Astrocyte (in vitro differentiated cells and primary cell): Measurements from ENCODE around the gene DEPDC1B. TPM values are rescaled to one million over a fixed set of nuclear protein-coding genes. Genes with fewer than 3 reads are reported as not detected.

Experiments used
- DNase-seq: peaks from one replicate; pipeline ENCODE4 v3.0.0-alpha.2; 2010; ENCODE audit warnings: low read depth
- FAIRE-seq: peaks from 2 replicates; lab custom pipeline; 2011; peaks lifted over from hg19 to GRCh38; lab: Jason Lieb, UNC
- H2AFZ ChIP-seq: 2 replicates; pipeline ENCODE4 v1.6.0; 2012; ENCODE audit warnings: low read depth, low read length, inconsistent platforms
- H3K27ac ChIP-seq: 2 replicates; pipeline ENCODE4 v1.5.1; 2011; ENCODE audit warnings: low read depth, low read length, inconsistent platforms
- H3K27me3 ChIP-seq: 2 replicates; pipeline ENCODE4 v1.6.0; 2011; ENCODE audit warnings: low read length, inconsistent platforms; ENCODE audit not compliant: insufficient read depth
- H3K36me3 ChIP-seq: 2 replicates; pipeline ENCODE4 v1.5.1; 2011; ENCODE audit warnings: low read length, inconsistent platforms; ENCODE audit not compliant: insufficient read depth
- H3K4me1 ChIP-seq: 2 replicates; pipeline ENCODE4 v1.5.1; 2011; ENCODE audit warnings: low read length, inconsistent platforms; ENCODE audit not compliant: insufficient read depth
- H3K4me2 ChIP-seq: 2 replicates; pipeline ENCODE4 v1.6.0; 2012; ENCODE audit warnings: low read length, inconsistent platforms
- H3K4me3 ChIP-seq: 2 replicates; pipeline ENCODE4 v1.5.1; 2011; ENCODE audit warnings: low read depth, mild to moderate bottlenecking, low read length, inconsistent platforms; ENCODE audit not compliant: insufficient read depth
- H3K79me2 ChIP-seq: 2 replicates; pipeline ENCODE4 v1.6.0; 2012; ENCODE audit warnings: mild to moderate bottlenecking, low read length, inconsistent platforms; ENCODE audit not compliant: insufficient read depth
- H3K9ac ChIP-seq: 2 replicates; pipeline ENCODE4 v1.6.0; 2012; ENCODE audit warnings: mild to moderate bottlenecking, low read length, inconsistent platforms
- H3K9me3 ChIP-seq: 2 replicates; pipeline ENCODE4 v1.5.1; 2012; ENCODE audit warnings: low read depth, mild to moderate bottlenecking, low read length, inconsistent platforms; ENCODE audit not compliant: insufficient read depth
- H4K20me1 ChIP-seq: 2 replicates; pipeline ENCODE4 v1.6.0; 2012; ENCODE audit warnings: low read length, inconsistent platforms; ENCODE audit not compliant: insufficient read depth
- H3K27ac Mint-ChIP-seq: one replicate; pipeline ENCODE4 v1.8.0; 2021; ENCODE audit warnings: mild to moderate bottlenecking, mixed read lengths; ENCODE audit not compliant: unreplicated experiment
- H3K27me3 Mint-ChIP-seq: one replicate; pipeline ENCODE4 v1.8.0; 2021; ENCODE audit warnings: low read depth, mixed read lengths; ENCODE audit not compliant: unreplicated experiment
- H3K36me3 Mint-ChIP-seq: one replicate; pipeline ENCODE4 v1.8.0; 2021; ENCODE audit warnings: low read depth, mixed read lengths; ENCODE audit not compliant: unreplicated experiment
- H3K4me1 Mint-ChIP-seq: one replicate; pipeline ENCODE4 v1.8.0; 2021; ENCODE audit warnings: low read depth, mixed read lengths; ENCODE audit not compliant: unreplicated experiment
- H3K4me3 Mint-ChIP-seq: one replicate; pipeline ENCODE4 v1.8.0; 2021; ENCODE audit warnings: mild to moderate bottlenecking, moderate library complexity, mixed read lengths; ENCODE audit not compliant: unreplicated experiment
- H3K9me3 Mint-ChIP-seq: one replicate; pipeline ENCODE4 v1.8.0; 2021; ENCODE audit warnings: mild to moderate bottlenecking, mixed read lengths; ENCODE audit not compliant: unreplicated experiment
- EZH2 ChIP-seq: IDR thresholded peaks from 2 replicates; pipeline ENCODE4 v1.6.1; 2012; ENCODE audit warnings: mild to moderate bottlenecking, low read length, inconsistent platforms; ENCODE audit not compliant: insufficient read depth
- total RNA-seq: library from RNA; stranded (reverse); gene quantifications from 2 replicates; pipeline ENCODE4 v1.2.1, GENCODE V29; 2021
- TF ChIP-seq, protein P1 (sequence below): IDR thresholded peaks from 2 replicates; pipeline ENCODE4 v1.5.1; 2011; ENCODE audit warnings: low read depth, mild to moderate bottlenecking, inconsistent platforms, low read length, moderate library complexity; ENCODE audit not compliant: insufficient read depth

Gene DEPDC1B
- total RNA-seq, 1 donor from 2014 or later, result 2.2 TPM

DNA sequence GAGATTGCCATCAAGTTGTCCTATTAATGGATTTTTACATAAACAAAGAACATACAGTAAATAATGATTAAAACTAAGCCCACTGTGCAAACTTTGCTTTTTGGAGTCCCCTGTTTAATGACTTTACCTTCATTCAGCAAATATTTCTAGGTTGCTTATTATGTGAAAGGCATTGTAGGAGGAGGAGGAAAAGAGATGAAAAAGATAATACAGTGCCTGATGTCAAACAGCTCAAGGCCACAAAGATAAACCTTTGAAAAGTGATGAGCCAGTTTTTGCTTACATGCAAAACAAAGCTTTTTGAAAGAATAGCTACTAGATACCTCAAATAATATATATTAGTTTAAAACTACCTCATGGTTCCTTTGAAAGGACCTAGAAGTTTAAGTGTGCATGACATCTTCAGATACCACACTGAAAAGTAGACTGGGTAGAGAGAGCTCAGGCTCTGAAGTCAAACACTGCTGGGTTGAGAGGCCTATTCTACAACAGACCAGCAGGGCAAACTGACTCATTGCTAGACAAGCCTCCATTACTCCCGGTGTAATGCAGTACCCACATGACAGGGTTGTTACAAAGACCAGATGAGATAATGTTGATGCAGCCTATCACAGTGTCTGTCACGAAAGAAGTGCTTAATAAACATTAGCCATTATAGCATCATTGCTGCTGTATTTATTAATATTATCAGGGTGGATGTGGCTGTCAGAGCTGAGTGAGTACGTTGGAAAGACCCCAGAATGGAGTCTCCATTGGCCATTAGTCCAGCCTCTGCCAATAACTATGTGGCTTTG, 11.8 kb downstream of the DEPDC1B start:
- no peak overlapping the region for H3K4me3 ChIP-seq
- TF ChIP-seq EZH2, result no peak
- TF ChIP-seq, protein P1, sequence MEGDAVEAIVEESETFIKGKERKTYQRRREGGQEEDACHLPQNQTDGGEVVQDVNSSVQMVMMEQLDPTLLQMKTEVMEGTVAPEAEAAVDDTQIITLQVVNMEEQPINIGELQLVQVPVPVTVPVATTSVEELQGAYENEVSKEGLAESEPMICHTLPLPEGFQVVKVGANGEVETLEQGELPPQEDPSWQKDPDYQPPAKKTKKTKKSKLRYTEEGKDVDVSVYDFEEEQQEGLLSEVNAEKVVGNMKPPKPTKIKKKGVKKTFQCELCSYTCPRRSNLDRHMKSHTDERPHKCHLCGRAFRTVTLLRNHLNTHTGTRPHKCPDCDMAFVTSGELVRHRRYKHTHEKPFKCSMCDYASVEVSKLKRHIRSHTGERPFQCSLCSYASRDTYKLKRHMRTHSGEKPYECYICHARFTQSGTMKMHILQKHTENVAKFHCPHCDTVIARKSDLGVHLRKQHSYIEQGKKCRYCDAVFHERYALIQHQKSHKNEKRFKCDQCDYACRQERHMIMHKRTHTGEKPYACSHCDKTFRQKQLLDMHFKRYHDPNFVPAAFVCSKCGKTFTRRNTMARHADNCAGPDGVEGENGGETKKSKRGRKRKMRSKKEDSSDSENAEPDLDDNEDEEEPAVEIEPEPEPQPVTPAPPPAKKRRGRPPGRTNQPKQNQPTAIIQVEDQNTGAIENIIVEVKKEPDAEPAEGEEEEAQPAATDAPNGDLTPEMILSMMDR, result peak; percentile 42
- no peaks in the 10 kb centered on the region for H3K36me3 ChIP-seq
- H3K9ac ChIP-seq, result no peak overlapping the region
- no peak overlapping the region for H3K4me2 ChIP-seq
- Mint-ChIP-seq H3K27ac (no peak overlapping the region), H3K4me3 (no peak overlapping the region), H3K36me3 (no peaks in the 10 kb centered on the region), H3K27me3 (no peaks in the 10 kb centered on the region), H3K4me1 (no peaks in the 10 kb centered on the region), H3K9me3 (no peaks in the 10 kb centered on the region)
- no peaks in the 10 kb centered on the region for H3K4me1 ChIP-seq
- no peaks in the 10 kb centered on the region for H4K20me1 ChIP-seq
- no peaks in the 10 kb centered on the region for H3K9me3 ChIP-seq
- H3K27me3 ChIP-seq, result no peaks in the 10 kb centered on the region
- peaks cover 62% of the 10 kb centered on the region for H3K79me2 ChIP-seq
- no peak overlapping the region for H3K27ac ChIP-seq
- no peak for FAIRE-seq
- peak; percentile 21 for DNase-seq
- H2AFZ ChIP-seq, result no peak overlapping the region

DNA sequence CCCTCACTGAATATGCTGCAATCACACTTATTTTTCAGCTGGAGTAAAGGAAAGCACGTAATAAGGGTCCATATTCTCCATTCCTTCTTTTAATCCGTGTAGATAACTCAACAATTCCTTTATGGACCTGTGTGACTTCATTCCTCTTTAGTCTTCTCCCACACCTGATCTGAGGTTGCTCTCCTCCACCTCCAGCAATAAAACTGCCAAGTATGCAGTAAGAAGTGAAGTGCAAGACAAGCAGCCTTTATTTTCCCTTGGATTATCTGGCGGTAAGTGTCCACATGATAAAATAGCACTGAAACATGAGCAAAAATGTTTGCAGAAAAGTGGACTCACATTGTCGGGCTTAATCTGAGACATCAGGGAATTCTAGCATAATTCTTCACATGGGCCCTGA, 13.8 kb downstream of the DEPDC1B start:
- Histone ChIP-seq H3K4me3 (no peak overlapping the region), H3K79me2 (peaks cover 58% of the 10 kb centered on the region), H3K27me3 (no peaks in the 10 kb centered on the region), H3K9me3 (no peaks in the 10 kb centered on the region), H3K4me2 (no peak overlapping the region), H3K36me3 (no peaks in the 10 kb centered on the region), H3K4me1 (no peaks in the 10 kb centered on the region), H3K27ac (no peak overlapping the region), H3K9ac (no peak overlapping the region), H2AFZ (no peak overlapping the region), H4K20me1 (no peaks in the 10 kb centered on the region)
- TF ChIP-seq, protein P1, result no peak
- TF ChIP-seq EZH2, result no peak
- no peaks in the 10 kb centered on the region for H3K4me1 Mint-ChIP-seq
- DNase-seq, result no peak
- FAIRE-seq, result no peak
- no peak overlapping the region for H3K27ac Mint-ChIP-seq
- no peaks in the 10 kb centered on the region for H3K36me3 Mint-ChIP-seq
- H3K27me3 Mint-ChIP-seq, result no peaks in the 10 kb centered on the region
- H3K9me3 Mint-ChIP-seq, result no peaks in the 10 kb centered on the region
- no peak overlapping the region for H3K4me3 Mint-ChIP-seq

DNA sequence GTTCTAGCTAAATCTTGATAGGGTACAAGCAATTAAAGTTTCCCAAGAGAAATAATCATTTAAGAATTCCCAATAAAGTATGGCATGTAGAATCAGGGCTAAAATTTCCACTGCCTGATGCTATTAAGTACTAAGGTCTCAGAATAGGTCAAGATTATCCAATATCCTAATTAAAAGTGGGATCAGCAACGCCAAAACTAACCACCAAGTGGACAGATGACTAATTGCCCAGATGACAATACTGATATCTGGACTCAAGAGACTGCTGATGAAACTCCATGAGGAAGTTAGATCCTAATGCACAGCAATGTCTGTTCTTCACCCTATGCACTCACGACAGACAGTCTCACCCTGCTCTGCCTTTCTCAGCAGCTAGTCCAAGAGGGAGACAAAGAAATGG, 14.3 kb downstream of the DEPDC1B start:
- H3K9me3 Mint-ChIP-seq, result no peaks in the 10 kb centered on the region
- no peak overlapping the region for H3K4me3 ChIP-seq
- H3K36me3 Mint-ChIP-seq, result no peaks in the 10 kb centered on the region
- H3K27me3 Mint-ChIP-seq, result no peaks in the 10 kb centered on the region
- H3K79me2 ChIP-seq, result peaks cover 58% of the 10 kb centered on the region
- no peak for DNase-seq
- no peak overlapping the region for H2AFZ ChIP-seq
- H3K9ac ChIP-seq, result no peak overlapping the region
- H3K4me2 ChIP-seq, result no peak overlapping the region
- no peaks in the 10 kb centered on the region for H3K4me1 Mint-ChIP-seq
- FAIRE-seq, result no peak
- no peak overlapping the region for H3K27ac ChIP-seq
- no peak overlapping the region for H3K4me3 Mint-ChIP-seq
- no peaks in the 10 kb centered on the region for H4K20me1 ChIP-seq
- H3K9me3 ChIP-seq, result no peaks in the 10 kb centered on the region
- H3K36me3 ChIP-seq, result no peaks in the 10 kb centered on the region
- H3K4me1 ChIP-seq, result no peaks in the 10 kb centered on the region
- no peaks in the 10 kb centered on the region for H3K27me3 ChIP-seq
- no peak overlapping the region for H3K27ac Mint-ChIP-seq
- TF ChIP-seq, protein P1, result no peak
- no peak for TF ChIP-seq EZH2
